Measurements from ENCODE around the gene COL19A1.

GRCh38 chr6:69958978-69959377, 92.6 kb downstream of the COL19A1 start:
- TF ChIP-seq CTCF (IDR thresholded peaks at IDR 0.05; ENCODE audit: low read depth, low read length) (no peak), MYC (IDR thresholded peaks at IDR 0.05; ENCODE audit: low read depth, low read length) (no peak), POLR2A (IDR thresholded peaks at IDR 0.05; ENCODE audit: extremely low read depth, insufficient read length) (no peak)
